HG03097 (cell line): ENCODE results near the gene SCT.

Experiments used
- ATAC-seq: cut with Tn5 transposase; IDR thresholded peaks from one replicate; pipeline ENCODE4 v1.9.1; 2021; ENCODE audit not compliant: unreplicated experiment, low FRiP score

The SCT gene

DNA sequence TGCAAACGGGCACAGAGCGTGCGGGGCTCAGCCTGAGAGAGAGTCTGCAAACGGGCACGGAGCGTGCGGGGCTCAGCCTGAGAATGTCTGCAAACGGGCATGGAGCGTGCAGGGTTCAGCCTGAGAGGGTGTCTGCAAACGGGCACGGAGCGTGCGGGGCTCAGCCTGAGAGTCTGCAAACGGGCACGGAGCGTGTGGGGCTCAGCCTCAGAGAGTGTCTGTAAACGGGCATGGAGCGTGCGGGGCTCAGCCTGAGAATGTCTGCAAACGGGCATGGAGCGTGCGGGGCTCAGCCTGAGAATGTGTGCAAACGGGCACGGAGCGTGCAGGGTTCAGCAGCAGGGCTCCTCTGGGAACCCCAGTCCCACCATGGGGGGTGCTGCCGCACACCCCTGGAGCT is 37.2 kb downstream of the SCT start:
- no peak for ATAC-seq

DNA sequence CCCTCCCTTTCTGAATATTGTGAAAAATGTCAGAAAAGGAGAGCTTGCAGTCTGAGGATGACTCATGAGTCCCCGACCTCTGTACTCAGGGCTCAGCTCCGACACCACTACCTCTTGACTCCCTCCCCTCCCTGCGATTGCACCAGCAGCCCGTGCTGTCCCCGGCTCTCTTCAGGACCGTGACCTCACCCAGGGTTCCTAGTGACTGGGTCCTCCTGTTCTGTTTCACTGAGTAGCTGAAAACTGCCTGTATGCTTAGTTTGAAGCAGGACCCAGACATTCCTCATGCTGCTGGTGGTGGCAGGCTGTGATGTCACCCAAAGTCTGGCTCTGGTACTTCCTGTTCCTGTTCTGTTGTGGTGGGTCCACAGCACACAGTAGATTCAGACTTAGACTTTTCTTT is 39.0 kb downstream of the SCT start:
- ATAC-seq = no peak

DNA sequence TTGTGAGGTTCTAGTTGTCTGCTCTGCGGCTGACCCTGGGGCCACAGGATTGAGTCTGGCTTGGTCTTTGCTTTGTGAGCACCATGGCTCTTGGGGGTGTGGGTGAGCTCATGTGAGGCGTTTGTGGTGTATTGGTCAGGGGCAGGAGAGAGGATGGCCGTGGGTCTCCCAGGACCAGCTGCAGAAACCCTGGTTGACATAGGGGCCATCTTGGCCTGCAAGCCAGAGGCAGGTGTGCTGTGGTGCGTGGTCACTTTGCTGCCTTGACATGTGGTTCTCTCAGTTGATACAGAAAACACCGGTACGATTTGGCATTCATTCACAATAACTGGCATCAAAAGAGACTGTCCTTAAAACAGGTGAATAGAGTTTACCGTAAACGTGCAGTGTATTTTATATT is 39.4 kb downstream of the SCT start:
- ATAC-seq = no peak

DNA sequence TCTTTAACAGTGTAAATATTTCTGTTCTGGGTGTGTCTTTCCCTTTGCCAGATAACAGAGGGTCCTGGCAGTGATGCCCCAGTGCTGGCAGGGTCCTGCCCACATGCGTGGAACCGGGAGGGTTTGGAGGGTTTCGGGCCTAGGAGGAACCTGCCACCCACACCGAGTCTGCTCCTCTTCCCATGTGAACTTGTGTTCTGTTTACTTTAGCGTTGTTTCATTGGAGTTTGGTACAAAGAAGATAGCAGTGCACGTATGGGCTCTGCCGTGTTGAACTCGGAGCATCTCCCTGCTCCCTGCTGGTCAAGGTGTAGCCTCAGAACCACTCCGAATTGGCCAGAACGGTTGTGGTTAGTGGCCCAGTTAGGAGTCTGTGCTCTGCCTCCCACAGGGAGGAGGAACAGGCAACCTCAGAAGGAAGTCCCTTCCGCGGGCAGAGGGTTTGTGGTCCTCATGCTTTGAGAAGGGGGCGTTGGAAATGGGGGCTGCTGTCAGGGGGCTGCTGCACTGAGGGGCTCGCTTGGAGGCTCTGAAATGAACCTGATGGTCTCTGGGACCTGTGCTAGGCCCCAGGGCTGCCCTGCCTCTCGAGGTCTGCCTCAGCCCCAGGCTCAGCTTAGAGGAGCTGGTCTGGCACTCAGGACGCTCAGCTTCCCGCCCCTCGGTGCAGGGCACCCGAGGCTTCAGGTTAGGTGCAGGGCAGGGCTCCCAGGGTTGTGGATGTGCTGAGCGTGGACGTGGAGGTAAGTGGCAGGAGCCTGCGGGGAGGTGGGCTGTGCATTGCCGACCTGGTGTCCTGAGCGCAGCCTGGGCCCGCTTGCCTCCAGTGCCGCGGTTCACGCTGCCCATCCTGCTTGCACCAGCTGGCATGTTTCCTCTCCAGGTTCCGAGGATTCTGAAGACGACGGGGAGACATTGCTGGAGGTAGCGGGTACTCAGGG is 40.3 kb downstream of the SCT start:
- ATAC-seq = no peak

GRCh38 chr11:584287-584686 is 42.7 kb downstream of the SCT start:
- no peak for ATAC-seq

- ATAC-seq = no peak
These were observed 45.2 kb downstream of the SCT start for GRCh38 chr11:581752-582151.

GRCh38 chr11:581342-581741 is 45.6 kb downstream of the SCT start:
- no peak for ATAC-seq

DNA sequence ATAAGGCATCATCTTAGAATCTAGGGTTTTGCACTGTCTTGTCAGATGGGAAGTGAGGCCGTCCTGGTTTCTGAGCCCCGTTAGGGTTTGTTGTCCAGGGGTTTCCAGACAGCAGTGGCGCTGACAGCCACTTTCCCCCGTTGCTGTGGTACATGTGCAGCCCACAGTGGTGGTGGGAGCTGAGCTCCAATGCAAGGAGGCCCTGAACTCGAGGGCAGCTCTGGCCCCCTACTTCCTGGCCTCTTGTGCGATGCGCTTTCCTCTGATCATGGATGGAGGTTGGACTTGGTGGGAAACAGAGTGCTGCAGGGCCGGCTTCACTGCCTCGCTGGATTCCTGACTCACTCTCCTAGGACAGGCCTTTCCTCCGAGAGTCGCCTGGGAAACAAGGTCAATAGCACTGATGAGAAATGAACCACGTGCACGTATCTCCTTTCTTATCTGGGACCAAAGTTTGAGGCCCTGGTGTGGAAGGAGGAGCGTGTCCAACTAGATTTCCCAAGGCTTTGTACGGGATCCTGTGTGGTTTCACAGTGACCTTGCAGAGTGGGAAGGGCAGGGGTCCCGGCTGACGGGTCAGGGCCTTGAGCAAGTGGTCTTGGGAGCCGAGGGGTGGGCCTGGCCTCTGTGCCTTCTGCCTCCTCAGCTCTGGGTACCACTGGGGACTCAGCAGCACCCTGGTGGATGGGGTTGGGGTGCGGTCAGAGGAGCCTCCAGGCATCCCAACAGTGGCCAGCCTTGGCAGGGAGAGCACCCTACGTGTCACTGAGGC is 47.0 kb downstream of the SCT start:
- no peak for ATAC-seq

DNA sequence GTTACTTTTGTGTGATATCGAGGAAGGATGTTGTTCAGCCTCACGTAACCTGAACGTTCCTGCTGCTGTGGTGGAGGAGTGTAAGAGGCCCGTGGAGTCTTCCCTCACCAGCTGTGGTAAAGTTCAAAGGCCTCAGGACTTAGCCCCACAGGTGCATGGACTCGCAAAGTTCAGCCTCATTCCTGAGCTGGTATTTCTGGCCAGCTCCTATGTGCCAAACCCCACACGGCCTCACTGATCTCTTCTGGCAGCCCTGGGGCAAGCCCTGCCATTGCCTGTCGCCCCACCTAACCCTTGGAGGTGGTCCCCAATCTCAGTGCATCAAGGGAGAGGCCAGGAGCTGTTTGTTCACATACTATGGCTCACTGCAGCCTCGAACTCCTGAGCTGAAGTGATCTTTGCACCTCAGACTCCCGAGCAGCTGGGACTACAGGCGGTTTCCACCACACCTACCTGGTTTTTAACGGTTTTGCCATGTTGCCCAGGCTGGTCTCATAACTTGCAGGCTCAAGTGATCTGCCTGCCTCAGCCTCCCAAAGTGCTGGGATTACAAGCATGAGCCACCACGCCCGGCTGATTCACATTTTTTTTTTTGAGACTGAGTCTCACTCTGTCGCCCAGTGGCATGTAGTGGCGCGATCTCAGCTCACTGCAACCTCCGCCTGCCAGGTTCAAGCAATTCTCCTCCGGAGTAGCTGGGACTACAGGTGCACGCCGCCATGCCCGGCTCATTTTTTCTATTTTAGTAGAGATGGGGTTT is 48.5 kb downstream of the SCT start:
- ATAC-seq = no peak

DNA sequence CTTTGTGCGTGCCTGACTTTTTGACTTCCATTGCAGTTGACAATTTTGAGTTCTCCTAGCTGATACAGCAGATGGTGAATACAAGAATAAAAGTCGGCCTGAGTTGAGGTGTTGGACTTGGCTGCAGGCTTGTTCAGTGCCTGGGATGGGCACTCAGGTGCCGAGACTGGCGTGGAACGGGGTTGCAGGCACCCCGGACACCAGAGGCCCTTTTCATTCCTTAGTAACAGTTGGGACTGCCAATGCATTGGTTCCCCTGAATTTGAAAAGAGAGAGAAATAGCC is 49.4 kb downstream of the SCT start:
- no peak for ATAC-seq

GRCh38 chr11:576811-577610 is 50.0 kb downstream of the SCT start:
- no peak for ATAC-seq
